ENCODE results near the gene MORN3. TPM values are rescaled to one million over a fixed set of nuclear protein-coding genes. Genes with fewer than 3 reads are reported as not detected.

The MORN3 gene
- total and polyA plus RNA-seq, 9 of the 15 experiments (the other 6 are each of a cell fraction or from before 2014, with no cell fraction given) = 0.09 to 0.27 (median 0.20) TPM

DNA sequence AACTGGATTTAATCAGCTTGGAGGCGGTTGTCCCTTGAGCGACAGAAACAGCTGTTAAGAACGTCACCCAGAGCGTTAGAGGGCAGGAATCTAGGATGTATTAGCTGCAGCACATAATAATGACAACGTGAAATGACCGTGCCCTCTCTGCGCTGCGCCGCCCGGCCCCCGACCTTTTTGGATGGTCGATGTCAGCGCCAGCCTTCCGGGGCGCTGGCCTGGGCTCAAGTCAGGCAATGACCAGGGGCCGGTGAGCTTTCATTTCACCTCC is 42.7 kb upstream of the MORN3 start (continued):
- TF ChIP-seq, protein P1, sequence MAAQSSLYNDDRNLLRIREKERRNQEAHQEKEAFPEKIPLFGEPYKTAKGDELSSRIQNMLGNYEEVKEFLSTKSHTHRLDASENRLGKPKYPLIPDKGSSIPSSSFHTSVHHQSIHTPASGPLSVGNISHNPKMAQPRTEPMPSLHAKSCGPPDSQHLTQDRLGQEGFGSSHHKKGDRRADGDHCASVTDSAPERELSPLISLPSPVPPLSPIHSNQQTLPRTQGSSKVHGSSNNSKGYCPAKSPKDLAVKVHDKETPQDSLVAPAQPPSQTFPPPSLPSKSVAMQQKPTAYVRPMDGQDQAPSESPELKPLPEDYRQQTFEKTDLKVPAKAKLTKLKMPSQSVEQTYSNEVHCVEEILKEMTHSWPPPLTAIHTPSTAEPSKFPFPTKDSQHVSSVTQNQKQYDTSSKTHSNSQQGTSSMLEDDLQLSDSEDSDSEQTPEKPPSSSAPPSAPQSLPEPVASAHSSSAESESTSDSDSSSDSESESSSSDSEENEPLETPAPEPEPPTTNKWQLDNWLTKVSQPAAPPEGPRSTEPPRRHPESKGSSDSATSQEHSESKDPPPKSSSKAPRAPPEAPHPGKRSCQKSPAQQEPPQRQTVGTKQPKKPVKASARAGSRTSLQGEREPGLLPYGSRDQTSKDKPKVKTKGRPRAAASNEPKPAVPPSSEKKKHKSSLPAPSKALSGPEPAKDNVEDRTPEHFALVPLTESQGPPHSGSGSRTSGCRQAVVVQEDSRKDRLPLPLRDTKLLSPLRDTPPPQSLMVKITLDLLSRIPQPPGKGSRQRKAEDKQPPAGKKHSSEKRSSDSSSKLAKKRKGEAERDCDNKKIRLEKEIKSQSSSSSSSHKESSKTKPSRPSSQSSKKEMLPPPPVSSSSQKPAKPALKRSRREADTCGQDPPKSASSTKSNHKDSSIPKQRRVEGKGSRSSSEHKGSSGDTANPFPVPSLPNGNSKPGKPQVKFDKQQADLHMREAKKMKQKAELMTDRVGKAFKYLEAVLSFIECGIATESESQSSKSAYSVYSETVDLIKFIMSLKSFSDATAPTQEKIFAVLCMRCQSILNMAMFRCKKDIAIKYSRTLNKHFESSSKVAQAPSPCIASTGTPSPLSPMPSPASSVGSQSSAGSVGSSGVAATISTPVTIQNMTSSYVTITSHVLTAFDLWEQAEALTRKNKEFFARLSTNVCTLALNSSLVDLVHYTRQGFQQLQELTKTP (IDR thresholded peaks at IDR 0.05; ENCODE audit: low read depth in 1 of 2, partially characterized antibody in 2 of 2) = peak in 1 of 2 experiments; percentile 10
- TF ChIP-seq RFX7 (CRISPR knock-in tag; IDR thresholded peaks at IDR 0.05) = no peak
- no peak for TF ChIP-seq ZNF408 (CRISPR knock-in tag; IDR thresholded peaks at IDR 0.05; ENCODE audit: low read depth)
- no peak for TF ChIP-seq XRCC4 (IDR thresholded peaks at IDR 0.05; ENCODE audit: extremely low read depth, insufficient read depth, insufficient read length)
- TF ChIP-seq, protein P2, sequence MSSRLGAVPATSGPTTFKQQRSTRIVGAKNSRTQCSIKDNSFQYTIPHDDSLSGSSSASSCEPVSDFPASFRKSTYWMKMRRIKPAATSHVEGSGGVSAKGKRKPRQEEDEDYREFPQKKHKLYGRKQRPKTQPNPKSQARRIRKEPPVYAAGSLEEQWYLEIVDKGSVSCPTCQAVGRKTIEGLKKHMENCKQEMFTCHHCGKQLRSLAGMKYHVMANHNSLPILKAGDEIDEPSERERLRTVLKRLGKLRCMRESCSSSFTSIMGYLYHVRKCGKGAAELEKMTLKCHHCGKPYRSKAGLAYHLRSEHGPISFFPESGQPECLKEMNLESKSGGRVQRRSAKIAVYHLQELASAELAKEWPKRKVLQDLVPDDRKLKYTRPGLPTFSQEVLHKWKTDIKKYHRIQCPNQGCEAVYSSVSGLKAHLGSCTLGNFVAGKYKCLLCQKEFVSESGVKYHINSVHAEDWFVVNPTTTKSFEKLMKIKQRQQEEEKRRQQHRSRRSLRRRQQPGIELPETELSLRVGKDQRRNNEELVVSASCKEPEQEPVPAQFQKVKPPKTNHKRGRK (tag; IDR thresholded peaks at IDR 0.05) = no peak
- TF ChIP-seq, protein P3, sequence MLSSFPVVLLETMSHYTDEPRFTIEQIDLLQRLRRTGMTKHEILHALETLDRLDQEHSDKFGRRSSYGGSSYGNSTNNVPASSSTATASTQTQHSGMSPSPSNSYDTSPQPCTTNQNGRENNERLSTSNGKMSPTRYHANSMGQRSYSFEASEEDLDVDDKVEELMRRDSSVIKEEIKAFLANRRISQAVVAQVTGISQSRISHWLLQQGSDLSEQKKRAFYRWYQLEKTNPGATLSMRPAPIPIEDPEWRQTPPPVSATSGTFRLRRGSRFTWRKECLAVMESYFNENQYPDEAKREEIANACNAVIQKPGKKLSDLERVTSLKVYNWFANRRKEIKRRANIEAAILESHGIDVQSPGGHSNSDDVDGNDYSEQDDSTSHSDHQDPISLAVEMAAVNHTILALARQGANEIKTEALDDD (IDR thresholded peaks at IDR 0.05) = no peak
- TF ChIP-seq, protein P4, sequence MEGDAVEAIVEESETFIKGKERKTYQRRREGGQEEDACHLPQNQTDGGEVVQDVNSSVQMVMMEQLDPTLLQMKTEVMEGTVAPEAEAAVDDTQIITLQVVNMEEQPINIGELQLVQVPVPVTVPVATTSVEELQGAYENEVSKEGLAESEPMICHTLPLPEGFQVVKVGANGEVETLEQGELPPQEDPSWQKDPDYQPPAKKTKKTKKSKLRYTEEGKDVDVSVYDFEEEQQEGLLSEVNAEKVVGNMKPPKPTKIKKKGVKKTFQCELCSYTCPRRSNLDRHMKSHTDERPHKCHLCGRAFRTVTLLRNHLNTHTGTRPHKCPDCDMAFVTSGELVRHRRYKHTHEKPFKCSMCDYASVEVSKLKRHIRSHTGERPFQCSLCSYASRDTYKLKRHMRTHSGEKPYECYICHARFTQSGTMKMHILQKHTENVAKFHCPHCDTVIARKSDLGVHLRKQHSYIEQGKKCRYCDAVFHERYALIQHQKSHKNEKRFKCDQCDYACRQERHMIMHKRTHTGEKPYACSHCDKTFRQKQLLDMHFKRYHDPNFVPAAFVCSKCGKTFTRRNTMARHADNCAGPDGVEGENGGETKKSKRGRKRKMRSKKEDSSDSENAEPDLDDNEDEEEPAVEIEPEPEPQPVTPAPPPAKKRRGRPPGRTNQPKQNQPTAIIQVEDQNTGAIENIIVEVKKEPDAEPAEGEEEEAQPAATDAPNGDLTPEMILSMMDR (IDR thresholded peaks at IDR 0.05 in 2 of 3, conservative IDR thresholded peaks at IDR 0.05 in 1 of 3; ENCODE audit: insufficient read depth in 2 of 3, low read depth in 1 of 3, low read length in 3 of 3) = no peak
- TF ChIP-seq ZNF75A (CRISPR knock-in tag; IDR thresholded peaks at IDR 0.05) = no peak
- TF ChIP-seq, protein P5, sequence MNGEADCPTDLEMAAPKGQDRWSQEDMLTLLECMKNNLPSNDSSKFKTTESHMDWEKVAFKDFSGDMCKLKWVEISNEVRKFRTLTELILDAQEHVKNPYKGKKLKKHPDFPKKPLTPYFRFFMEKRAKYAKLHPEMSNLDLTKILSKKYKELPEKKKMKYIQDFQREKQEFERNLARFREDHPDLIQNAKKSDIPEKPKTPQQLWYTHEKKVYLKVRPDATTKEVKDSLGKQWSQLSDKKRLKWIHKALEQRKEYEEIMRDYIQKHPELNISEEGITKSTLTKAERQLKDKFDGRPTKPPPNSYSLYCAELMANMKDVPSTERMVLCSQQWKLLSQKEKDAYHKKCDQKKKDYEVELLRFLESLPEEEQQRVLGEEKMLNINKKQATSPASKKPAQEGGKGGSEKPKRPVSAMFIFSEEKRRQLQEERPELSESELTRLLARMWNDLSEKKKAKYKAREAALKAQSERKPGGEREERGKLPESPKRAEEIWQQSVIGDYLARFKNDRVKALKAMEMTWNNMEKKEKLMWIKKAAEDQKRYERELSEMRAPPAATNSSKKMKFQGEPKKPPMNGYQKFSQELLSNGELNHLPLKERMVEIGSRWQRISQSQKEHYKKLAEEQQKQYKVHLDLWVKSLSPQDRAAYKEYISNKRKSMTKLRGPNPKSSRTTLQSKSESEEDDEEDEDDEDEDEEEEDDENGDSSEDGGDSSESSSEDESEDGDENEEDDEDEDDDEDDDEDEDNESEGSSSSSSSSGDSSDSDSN (IDR thresholded peaks at IDR 0.05; ENCODE audit: borderline replicate concordance in 1 of 2, low read depth in 2 of 2, low read length in 2 of 2) = 0 out of 4 replicates have a peak, but pooled peaks of 1 of the 2 experiments have one; percentile 4
- TF ChIP-seq, protein P6, sequence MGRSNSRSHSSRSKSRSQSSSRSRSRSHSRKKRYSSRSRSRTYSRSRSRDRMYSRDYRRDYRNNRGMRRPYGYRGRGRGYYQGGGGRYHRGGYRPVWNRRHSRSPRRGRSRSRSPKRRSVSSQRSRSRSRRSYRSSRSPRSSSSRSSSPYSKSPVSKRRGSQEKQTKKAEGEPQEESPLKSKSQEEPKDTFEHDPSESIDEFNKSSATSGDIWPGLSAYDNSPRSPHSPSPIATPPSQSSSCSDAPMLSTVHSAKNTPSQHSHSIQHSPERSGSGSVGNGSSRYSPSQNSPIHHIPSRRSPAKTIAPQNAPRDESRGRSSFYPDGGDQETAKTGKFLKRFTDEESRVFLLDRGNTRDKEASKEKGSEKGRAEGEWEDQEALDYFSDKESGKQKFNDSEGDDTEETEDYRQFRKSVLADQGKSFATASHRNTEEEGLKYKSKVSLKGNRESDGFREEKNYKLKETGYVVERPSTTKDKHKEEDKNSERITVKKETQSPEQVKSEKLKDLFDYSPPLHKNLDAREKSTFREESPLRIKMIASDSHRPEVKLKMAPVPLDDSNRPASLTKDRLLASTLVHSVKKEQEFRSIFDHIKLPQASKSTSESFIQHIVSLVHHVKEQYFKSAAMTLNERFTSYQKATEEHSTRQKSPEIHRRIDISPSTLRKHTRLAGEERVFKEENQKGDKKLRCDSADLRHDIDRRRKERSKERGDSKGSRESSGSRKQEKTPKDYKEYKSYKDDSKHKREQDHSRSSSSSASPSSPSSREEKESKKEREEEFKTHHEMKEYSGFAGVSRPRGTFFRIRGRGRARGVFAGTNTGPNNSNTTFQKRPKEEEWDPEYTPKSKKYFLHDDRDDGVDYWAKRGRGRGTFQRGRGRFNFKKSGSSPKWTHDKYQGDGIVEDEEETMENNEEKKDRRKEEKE (IDR thresholded peaks at IDR 0.05; ENCODE audit: borderline replicate concordance in 1 of 2, control insufficient read depth in 1 of 2, low read depth in 2 of 2, low read length in 1 of 2) = no peak
- no peak for TF ChIP-seq ZNF24 (IDR thresholded peaks at IDR 0.05)
- TF ChIP-seq ZC3H11A (IDR thresholded peaks at IDR 0.05; ENCODE audit: low read depth, low read length) = peak; percentile 51; the same call in 1 of the 2 replicates
- TF ChIP-seq ZC3H8 (IDR thresholded peaks at IDR 0.05) = no peak; the same call in 1 of the 2 replicates
